Loucy (cell line): Measurements from ENCODE around the gene ATF7.

Experiments
- H2AFZ ChIP-seq: fragments of 200-600 bp; sonication (generic); 2 replicates; pipeline ENCODE4 v1.6.0; 2016; ENCODE audit warnings: antibody characterized with exemption, mild to moderate bottlenecking, low read length, moderate library complexity
- H3F3A ChIP-seq: fragments of 200-600 bp; 2 replicates; pipeline ENCODE4 v1.6.0; 2016; ENCODE audit warnings: antibody characterized with exemption, low read depth, mild to moderate bottlenecking
- H3K27me3 ChIP-seq: fragments of 200-600 bp; sonication (generic); 2 replicates; pipeline ENCODE4 v1.6.1; 2014; ENCODE audit warnings: low read length, mild to moderate bottlenecking; ENCODE audit not compliant: insufficient read depth, poor library complexity, severe bottlenecking
- H3K36me3 ChIP-seq: fragments of 200-600 bp; sonication (generic); 2 replicates; pipeline ENCODE4 v1.6.1; 2016; ENCODE audit warnings: low read length; ENCODE audit not compliant: insufficient read depth
- H3K4me1 ChIP-seq: fragments of 200-600 bp; sonication (generic); 2 replicates; pipeline ENCODE4 v1.5.1; 2014; ENCODE audit warnings: low read length, mild to moderate bottlenecking; ENCODE audit not compliant: insufficient read depth, poor library complexity, severe bottlenecking
- H3K4me2 ChIP-seq: fragments of 200-600 bp; sonication (generic); 2 replicates; pipeline ENCODE4 v1.6.0; 2014; ENCODE audit warnings: antibody characterized with exemption, low read length, low read depth, mild to moderate bottlenecking; ENCODE audit not compliant: poor library complexity, severe bottlenecking
- H3K4me3 ChIP-seq: fragments of 200-600 bp; sonication (generic); 2 replicates; pipeline ENCODE4 v1.5.1; 2014; ENCODE audit warnings: low read length, mild to moderate bottlenecking, mixed read lengths; ENCODE audit not compliant: poor library complexity, severe bottlenecking
- H3K79me2 ChIP-seq: fragments of 200-600 bp; sonication (generic); 2 replicates; pipeline ENCODE4 v1.6.1; 2014; ENCODE audit warnings: low read length; ENCODE audit not compliant: insufficient read depth
- H3K9ac ChIP-seq: fragments of 200-600 bp; sonication (generic); 2 replicates; pipeline ENCODE4 v1.6.0; 2014; ENCODE audit warnings: mild to moderate bottlenecking, low read depth, low read length, moderate library complexity; ENCODE audit not compliant: poor library complexity, severe bottlenecking
- H3K9me2 ChIP-seq: fragments of 200-600 bp; sonication (generic); replicated peaks from 2 replicates; pipeline ENCODE4 v1.6.1; 2016; ENCODE audit warnings: low read depth, low read length, mixed read lengths
- H3K9me3 ChIP-seq: fragments of 200-600 bp; sonication (generic); 2 replicates; pipeline ENCODE4 v1.6.1; 2014; ENCODE audit warnings: mild to moderate bottlenecking, antibody characterized with exemption, low read length, low read depth; ENCODE audit not compliant: insufficient read depth
- H4K20me1 ChIP-seq: fragments of 200-600 bp; sonication (generic); 2 replicates; pipeline ENCODE4 v1.6.0; 2014; ENCODE audit warnings: antibody characterized with exemption, low read length, mild to moderate bottlenecking; ENCODE audit not compliant: insufficient read depth, poor library complexity, severe bottlenecking
- CTCF ChIP-seq: fragments of 200-600 bp; sonication (generic); conservative IDR thresholded peaks from 2 replicates; pipeline ENCODE4 v1.5.1; 2014; ENCODE audit warnings: mild to moderate bottlenecking, antibody characterized with exemption, low read length
- EZH2phosphoT487 ChIP-seq: fragments of 200-600 bp; IDR thresholded peaks from 2 replicates; pipeline ENCODE4 v1.6.1; 2018; ENCODE audit warnings: antibody characterized with exemption, mild to moderate bottlenecking, moderate library complexity, borderline replicate concordance

The ATF7 gene

GRCh38 chr12:53591301-53592206, 34.6 kb downstream of the ATF7 start:
- H4K20me1 ChIP-seq: no peaks in the 10 kb centered on the region
- no peak overlapping the region for H2AFZ ChIP-seq
- TF ChIP-seq CTCF (no peak), EZH2phosphoT487 (no peak)
- H3K9me3 ChIP-seq: no peaks in the 10 kb centered on the region
- H3K36me3 ChIP-seq: no peaks in the 10 kb centered on the region
- no peaks in the 10 kb centered on the region for H3K9me2 ChIP-seq
- H3K4me3 ChIP-seq: no peak overlapping the region
- no peaks in the 10 kb centered on the region; the same call in 1 of the 2 replicates for H3F3A ChIP-seq
- H3K27me3 ChIP-seq: no peaks in the 10 kb centered on the region
- no peak overlapping the region for H3K9ac ChIP-seq
- H3K4me2 ChIP-seq: peak overlapping the region; percentile 14
- peaks cover 5% of the 10 kb centered on the region; the same call in 1 of the 2 replicates for H3K79me2 ChIP-seq
- H3K4me1 ChIP-seq: peaks cover 32% of the 10 kb centered on the region

GRCh38 chr12:53590652-53591051, 35.5 kb downstream of the ATF7 start:
- Histone ChIP-seq H3K4me2 (no peak overlapping the region), H2AFZ (no peak overlapping the region), H3K79me2 (peaks cover 5% of the 10 kb centered on the region; the same call in 1 of the 2 replicates), H3F3A (no peaks in the 10 kb centered on the region; the same call in 1 of the 2 replicates), H3K36me3 (no peaks in the 10 kb centered on the region), H3K4me3 (no peak overlapping the region), H3K4me1 (peaks cover 36% of the 10 kb centered on the region), H4K20me1 (no peaks in the 10 kb centered on the region), H3K27me3 (no peaks in the 10 kb centered on the region), H3K9me2 (no peaks in the 10 kb centered on the region), H3K9me3 (no peaks in the 10 kb centered on the region), H3K9ac (no peak overlapping the region)
- TF ChIP-seq EZH2phosphoT487 (no peak), CTCF (no peak)

DNA sequence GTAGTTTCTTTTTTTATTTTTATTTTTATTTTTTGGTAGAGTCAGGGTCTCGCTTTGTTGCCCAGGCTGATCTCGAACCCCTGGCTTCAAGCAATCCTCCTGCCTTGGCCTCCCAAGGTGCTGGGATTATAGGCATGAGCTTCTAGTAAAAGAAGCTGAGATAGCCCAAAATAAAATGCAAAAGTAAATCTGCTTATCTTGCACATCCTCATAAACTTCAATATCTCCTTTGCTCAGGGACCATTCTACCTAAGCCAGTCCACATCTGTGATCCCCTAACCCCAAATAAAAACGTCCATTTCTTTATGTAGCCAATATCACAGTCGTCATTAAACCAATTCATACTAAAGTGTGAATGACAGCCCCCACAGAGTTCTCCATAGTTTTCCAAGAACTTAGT, 36.3 kb downstream of the ATF7 start:
- Histone ChIP-seq H3K9me2 (no peaks in the 10 kb centered on the region), H4K20me1 (no peaks in the 10 kb centered on the region), H3K79me2 (peaks cover 5% of the 10 kb centered on the region; the same call in 1 of the 2 replicates), H3K9me3 (no peaks in the 10 kb centered on the region), H3K4me1 (peaks cover 39% of the 10 kb centered on the region), H3F3A (no peaks in the 10 kb centered on the region; the same call in 1 of the 2 replicates), H3K9ac (no peak overlapping the region), H3K4me2 (no peak overlapping the region), H2AFZ (no peak overlapping the region), H3K36me3 (no peaks in the 10 kb centered on the region), H3K4me3 (no peak overlapping the region), H3K27me3 (no peaks in the 10 kb centered on the region)
- TF ChIP-seq EZH2phosphoT487 (no peak), CTCF (no peak)
